ENCODE data around the gene LIG3. TPM values are rescaled to one million over a fixed set of nuclear protein-coding genes. Genes with fewer than 3 reads are reported as not detected.
"Not testable (repeated sequence)": the region's sequence is repeated elsewhere in the genome, so short reads cannot be mapped to it uniquely, and the experiment has no call there.

LIG3 gene
- total RNA-seq, 1 experiment from 2014 or later = 28.2 TPM

GRCh38 chr17:35030780-35031179 lies 50.5 kb downstream of the LIG3 start:
- Histone ChIP-seq H3K4me3 (ENCODE audit: low read length) (no peak overlapping the region), H2AFZ (ENCODE audit: low read length) (no peak overlapping the region), H3K9me3 (ENCODE audit: low read length) (no peaks in the 10 kb centered on the region), H3K4me2 (ENCODE audit: low read depth, low read length, poor library complexity, severe bottlenecking) (no peak overlapping the region), H4K20me1 (ENCODE audit: insufficient read depth, low read depth, low read length) (no peaks in the 10 kb centered on the region), H3K9ac (ENCODE audit: low read length) (no peak overlapping the region), H3K27ac (ENCODE audit: low read length) (no peak overlapping the region), H3K4me1 (ENCODE audit: low read length) (peaks cover 6% of the 10 kb centered on the region), H3K9me2 (replicated peaks; ENCODE audit: insufficient read depth, low read length) (no peaks in the 10 kb centered on the region), H3K79me2 (ENCODE audit: low read length) (no peaks in the 10 kb centered on the region), H3K36me3 (ENCODE audit: insufficient read depth, low read length) (no peaks in the 10 kb centered on the region), H3K27me3 (ENCODE audit: low read length) (no peaks in the 10 kb centered on the region)
- DNase-seq = no peak

- Histone ChIP-seq H3K4me3 (ENCODE audit: low read length) (no peak overlapping the region), H3K4me1 (ENCODE audit: low read length) (no peaks in the 10 kb centered on the region), H3K9me3 (ENCODE audit: low read length) (no peaks in the 10 kb centered on the region), H3K9ac (ENCODE audit: low read length) (no peak overlapping the region), H3K36me3 (ENCODE audit: insufficient read depth, low read length) (0 out of 2 replicates have a peak, but pooled peaks cover 5% of the 10 kb centered on the region), H3K27me3 (ENCODE audit: low read length) (no peaks in the 10 kb centered on the region), H3K27ac (ENCODE audit: low read length) (no peak overlapping the region), H3K9me2 (replicated peaks; ENCODE audit: insufficient read depth, low read length) (no peaks in the 10 kb centered on the region), H3K4me2 (ENCODE audit: low read depth, low read length, poor library complexity, severe bottlenecking) (no peak overlapping the region), H4K20me1 (ENCODE audit: insufficient read depth, low read depth, low read length) (peaks cover 3% of the 10 kb centered on the region; the same call in 1 of the 2 replicates), H2AFZ (ENCODE audit: low read length) (no peak overlapping the region), H3K79me2 (ENCODE audit: low read length) (peaks cover 6% of the 10 kb centered on the region; the same call in 1 of the 2 replicates)
- no peak for DNase-seq
These were observed 58.1 kb downstream of the LIG3 start for GRCh38 chr17:35038453-35038852.

GRCh38 chr17:35041390-35041789 lies 61.1 kb downstream of the LIG3 start:
- H3K9ac ChIP-seq (ENCODE audit: low read length) = no peak overlapping the region
- H3K79me2 ChIP-seq (ENCODE audit: low read length) = peaks cover 9% of the 10 kb centered on the region; the same call in 1 of the 2 replicates
- H3K4me2 ChIP-seq (ENCODE audit: low read depth, low read length, poor library complexity, severe bottlenecking) = no peak overlapping the region
- no peak overlapping the region for H3K27ac ChIP-seq (ENCODE audit: low read length)
- peaks cover 3% of the 10 kb centered on the region; the same call in 1 of the 2 replicates for H4K20me1 ChIP-seq (ENCODE audit: insufficient read depth, low read depth, low read length)
- no peaks in the 10 kb centered on the region for H3K9me2 ChIP-seq (replicated peaks; ENCODE audit: insufficient read depth, low read length)
- H3K27me3 ChIP-seq (ENCODE audit: low read length) = no peaks in the 10 kb centered on the region
- no peak for DNase-seq
- peaks cover 26% of the 10 kb centered on the region for H3K4me1 ChIP-seq (ENCODE audit: low read length)
- H2AFZ ChIP-seq (ENCODE audit: low read length) = no peak overlapping the region
- 0 out of 2 replicates have a peak, but pooled peaks cover 5% of the 10 kb centered on the region for H3K36me3 ChIP-seq (ENCODE audit: insufficient read depth, low read length)
- no peaks in the 10 kb centered on the region for H3K9me3 ChIP-seq (ENCODE audit: low read length)
- H3K4me3 ChIP-seq (ENCODE audit: low read length) = no peak overlapping the region

DNA sequence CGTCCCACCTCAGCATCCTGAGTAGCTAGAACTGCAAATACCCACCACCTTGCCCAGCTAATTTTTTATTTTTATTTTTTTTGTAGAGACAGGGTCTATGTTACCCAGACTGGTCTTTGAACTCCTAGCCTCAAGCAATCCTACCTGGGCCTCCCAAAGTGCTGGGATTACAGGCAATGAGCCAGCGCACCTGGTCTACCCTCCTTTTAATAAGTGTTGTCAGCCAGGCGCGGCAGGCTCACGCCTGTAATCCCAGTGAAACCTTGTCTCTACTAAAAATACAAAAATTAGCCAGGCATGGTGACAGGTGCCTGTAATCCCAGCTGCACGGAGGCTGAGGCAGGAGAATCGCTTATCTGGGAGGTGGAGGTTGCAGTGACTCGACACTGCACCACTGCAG lies 63.9 kb downstream of the LIG3 start:
- H3K27ac ChIP-seq (ENCODE audit: low read length) = no peak overlapping the region
- H3K9me3 ChIP-seq (ENCODE audit: low read length) = no peaks in the 10 kb centered on the region
- no peaks in the 10 kb centered on the region for H3K27me3 ChIP-seq (ENCODE audit: low read length)
- no peak overlapping the region for H3K9ac ChIP-seq (ENCODE audit: low read length)
- no peaks in the 10 kb centered on the region for H3K9me2 ChIP-seq (replicated peaks; ENCODE audit: insufficient read depth, low read length)
- DNase-seq = no peak
- peak overlapping the region; percentile 11 for H3K4me2 ChIP-seq (ENCODE audit: low read depth, low read length, poor library complexity, severe bottlenecking)
- no peak overlapping the region for H2AFZ ChIP-seq (ENCODE audit: low read length)
- H3K4me1 ChIP-seq (ENCODE audit: low read length) = peaks cover 36% of the 10 kb centered on the region
- peaks cover 14% of the 10 kb centered on the region; the same call in 1 of the 2 replicates for H3K79me2 ChIP-seq (ENCODE audit: low read length)
- H4K20me1 ChIP-seq (ENCODE audit: insufficient read depth, low read depth, low read length) = 0 out of 2 replicates have a peak, but pooled peaks cover 3% of the 10 kb centered on the region
- 0 out of 2 replicates have a peak, but pooled peaks cover 5% of the 10 kb centered on the region for H3K36me3 ChIP-seq (ENCODE audit: insufficient read depth, low read length)
- H3K4me3 ChIP-seq (ENCODE audit: low read length) = no peak overlapping the region

DNA sequence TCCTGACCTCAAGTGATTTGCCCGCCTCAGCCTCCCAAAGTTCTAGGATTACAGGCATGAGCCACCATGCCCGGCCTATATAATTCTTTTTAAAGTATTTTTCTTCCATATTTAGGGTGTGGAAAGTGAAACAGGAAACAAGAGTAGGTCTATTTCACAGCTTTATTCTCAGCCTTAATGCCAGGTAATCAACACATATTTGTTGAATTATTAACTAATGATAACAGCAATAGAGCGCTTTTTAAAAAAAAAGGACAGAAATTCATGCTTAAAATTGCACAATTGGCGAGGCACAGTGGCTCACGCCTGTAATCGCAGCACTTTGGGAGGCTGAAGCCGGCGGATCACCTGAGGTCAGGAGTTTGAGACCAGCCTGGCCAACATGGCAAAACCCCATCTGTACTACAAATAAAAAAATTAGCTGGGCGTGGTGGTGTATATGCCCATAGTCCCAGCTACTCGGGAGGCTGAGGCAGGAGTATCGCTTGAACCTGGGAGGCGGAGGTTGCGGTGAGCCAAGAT lies 65.2 kb downstream of the LIG3 start:
- not testable (repeated sequence) for H4K20me1 ChIP-seq (ENCODE audit: insufficient read depth, low read depth, low read length); H3K9me2 ChIP-seq (replicated peaks; ENCODE audit: insufficient read depth, low read length); DNase-seq; H3K9ac ChIP-seq (ENCODE audit: low read length); H3K9me3 ChIP-seq (ENCODE audit: low read length); H3K4me3 ChIP-seq (ENCODE audit: low read length); H3K4me2 ChIP-seq (ENCODE audit: low read depth, low read length, poor library complexity, severe bottlenecking); H3K27ac ChIP-seq (ENCODE audit: low read length); H3K27me3 ChIP-seq (ENCODE audit: low read length); H3K36me3 ChIP-seq (ENCODE audit: insufficient read depth, low read length); H2AFZ ChIP-seq (ENCODE audit: low read length)
- Histone ChIP-seq H3K4me1 (ENCODE audit: low read length) (peaks cover 41% of the 10 kb centered on the region), H3K79me2 (ENCODE audit: low read length) (peaks cover 15% of the 10 kb centered on the region; the same call in 1 of the 2 replicates)

DNA sequence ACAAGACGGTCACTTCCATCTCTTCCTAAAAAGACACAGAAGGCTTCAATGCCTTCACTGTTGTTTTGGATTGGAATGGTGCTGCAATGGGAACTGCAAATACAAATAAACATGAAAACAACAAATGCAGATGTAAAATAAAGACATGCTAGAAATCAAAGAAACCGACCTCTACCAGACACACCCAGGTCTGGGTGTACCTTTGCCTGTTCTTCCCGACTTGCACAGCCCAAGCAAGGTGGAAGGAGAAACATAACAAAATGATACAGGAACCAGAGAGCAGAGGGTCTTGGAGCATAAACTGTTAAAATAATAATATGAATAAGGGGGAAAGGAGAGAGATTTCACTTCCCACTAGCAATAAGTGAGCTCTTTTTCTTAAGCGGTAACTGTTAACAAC lies 65.9 kb downstream of the LIG3 start:
- peaks cover 43% of the 10 kb centered on the region for H3K4me1 ChIP-seq (ENCODE audit: low read length)
- H3K9me2 ChIP-seq (replicated peaks; ENCODE audit: insufficient read depth, low read length) = no peaks in the 10 kb centered on the region
- H3K9ac ChIP-seq (ENCODE audit: low read length) = no peak overlapping the region; the same call in 1 of the 2 replicates
- H3K36me3 ChIP-seq (ENCODE audit: insufficient read depth, low read length) = 0 out of 2 replicates have a peak, but pooled peaks cover 2% of the 10 kb centered on the region
- no peaks in the 10 kb centered on the region for H3K9me3 ChIP-seq (ENCODE audit: low read length)
- no peak overlapping the region for H2AFZ ChIP-seq (ENCODE audit: low read length)
- 0 out of 2 replicates have a peak, but pooled peaks cover 5% of the 10 kb centered on the region for H4K20me1 ChIP-seq (ENCODE audit: insufficient read depth, low read depth, low read length)
- H3K27me3 ChIP-seq (ENCODE audit: low read length) = no peaks in the 10 kb centered on the region
- H3K27ac ChIP-seq (ENCODE audit: low read length) = peak overlapping the region; percentile 35; the same call in 1 of the 2 replicates
- peaks cover 13% of the 10 kb centered on the region; the same call in 1 of the 2 replicates for H3K79me2 ChIP-seq (ENCODE audit: low read length)
- H3K4me2 ChIP-seq (ENCODE audit: low read depth, low read length, poor library complexity, severe bottlenecking) = peak overlapping the region; percentile 24
- no peak overlapping the region for H3K4me3 ChIP-seq (ENCODE audit: low read length)
- no peak for DNase-seq

DNA sequence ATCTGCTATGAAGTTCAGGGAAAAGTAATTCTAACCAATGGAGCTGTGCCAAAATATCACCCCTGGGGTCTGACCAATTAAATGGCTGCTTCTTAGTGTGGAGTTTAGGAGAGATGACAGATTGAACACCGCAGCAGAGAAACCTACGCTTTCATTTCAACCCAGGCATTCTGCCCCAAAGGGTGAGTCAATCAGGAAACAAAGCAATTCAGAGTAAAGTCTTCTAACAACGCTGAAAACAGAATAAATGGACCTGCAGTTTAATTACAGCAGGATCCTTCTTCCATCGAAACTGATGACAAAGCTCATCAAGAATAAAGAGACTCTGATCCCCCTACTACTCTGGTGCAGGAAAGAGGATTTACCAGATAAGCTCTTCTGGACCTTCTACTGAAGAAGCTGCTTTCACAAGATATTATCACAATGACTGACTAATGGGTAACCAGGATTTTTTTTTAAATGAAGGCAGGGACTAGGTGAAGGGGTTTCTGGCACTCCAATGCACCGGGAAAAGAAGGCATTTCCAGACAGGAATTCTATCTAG lies 66.5 kb downstream of the LIG3 start:
- Histone ChIP-seq H3K4me3 (ENCODE audit: low read length) (no peak overlapping the region), H3K9me2 (replicated peaks; ENCODE audit: insufficient read depth, low read length) (no peaks in the 10 kb centered on the region), H3K36me3 (ENCODE audit: insufficient read depth, low read length) (no peaks in the 10 kb centered on the region), H3K9me3 (ENCODE audit: low read length) (no peaks in the 10 kb centered on the region), H3K4me1 (ENCODE audit: low read length) (peaks cover 46% of the 10 kb centered on the region), H3K79me2 (ENCODE audit: low read length) (peaks cover 15% of the 10 kb centered on the region), H3K9ac (ENCODE audit: low read length) (no peak overlapping the region), H2AFZ (ENCODE audit: low read length) (no peak overlapping the region), H3K27me3 (ENCODE audit: low read length) (no peaks in the 10 kb centered on the region), H3K4me2 (ENCODE audit: low read depth, low read length, poor library complexity, severe bottlenecking) (peak overlapping the region; percentile 24), H3K27ac (ENCODE audit: low read length) (peak overlapping the region; percentile 35; the same call in 1 of the 2 replicates), H4K20me1 (ENCODE audit: insufficient read depth, low read depth, low read length) (0 out of 2 replicates have a peak, but pooled peaks cover 5% of the 10 kb centered on the region)
- no peak for DNase-seq

DNA sequence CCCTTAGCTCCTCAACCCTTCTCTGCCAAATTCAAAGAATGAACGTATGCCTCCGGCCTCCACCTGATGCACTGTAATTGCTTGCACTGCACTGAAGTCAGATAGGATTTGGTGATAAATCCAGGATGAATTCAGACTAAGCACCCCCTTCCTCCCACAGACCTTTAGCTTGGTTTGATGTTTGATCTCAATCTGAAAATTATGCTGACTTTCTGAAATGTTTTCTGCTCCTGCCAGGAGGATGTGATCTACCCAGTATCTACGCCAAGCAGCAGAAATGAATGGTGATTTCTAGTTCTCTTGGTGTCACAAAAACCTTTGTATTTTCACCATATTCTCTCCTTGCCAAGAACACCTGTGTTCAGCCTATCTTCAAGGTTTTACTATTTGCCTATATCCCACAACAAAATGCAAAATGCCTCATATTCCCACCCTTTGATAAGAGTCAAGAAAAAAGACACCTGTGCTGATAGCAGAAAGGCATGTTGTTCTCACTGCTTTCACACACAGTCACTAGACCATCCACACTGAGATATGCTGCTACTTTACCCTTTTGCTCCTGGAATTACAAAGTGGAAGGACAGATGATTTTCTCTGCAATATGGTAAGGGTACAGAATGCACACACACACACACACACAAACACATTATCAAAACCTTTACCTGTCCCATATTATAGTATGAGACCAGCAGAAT lies 68.5 kb downstream of the LIG3 start:
- Histone ChIP-seq H3K9me3 (ENCODE audit: low read length) (no peaks in the 10 kb centered on the region), H3K79me2 (ENCODE audit: low read length) (peaks cover 22% of the 10 kb centered on the region), H3K9ac (ENCODE audit: low read length) (no peak overlapping the region), H2AFZ (ENCODE audit: low read length) (no peak overlapping the region), H4K20me1 (ENCODE audit: insufficient read depth, low read depth, low read length) (0 out of 2 replicates have a peak, but pooled peaks cover 5% of the 10 kb centered on the region), H3K27ac (ENCODE audit: low read length) (no peak overlapping the region), H3K27me3 (ENCODE audit: low read length) (no peaks in the 10 kb centered on the region), H3K36me3 (ENCODE audit: insufficient read depth, low read length) (no peaks in the 10 kb centered on the region), H3K4me3 (ENCODE audit: low read length) (no peak overlapping the region), H3K9me2 (replicated peaks; ENCODE audit: insufficient read depth, low read length) (no peaks in the 10 kb centered on the region), H3K4me1 (ENCODE audit: low read length) (peaks cover 59% of the 10 kb centered on the region), H3K4me2 (ENCODE audit: low read depth, low read length, poor library complexity, severe bottlenecking) (no peak overlapping the region)
- no peak for DNase-seq
